Loucy (cell line): ENCODE results near the gene PAPOLB.

Experiments
- H2AFZ ChIP-seq: fragments of 200-600 bp; sonication (generic); 2 replicates; pipeline ENCODE4 v1.6.0; 2016; ENCODE audit warnings: antibody characterized with exemption, mild to moderate bottlenecking, low read length, moderate library complexity
- H3F3A ChIP-seq: fragments of 200-600 bp; 2 replicates; pipeline ENCODE4 v1.6.0; 2016; ENCODE audit warnings: antibody characterized with exemption, low read depth, mild to moderate bottlenecking
- H3K27me3 ChIP-seq: fragments of 200-600 bp; sonication (generic); 2 replicates; pipeline ENCODE4 v1.6.1; 2014; ENCODE audit warnings: low read length, mild to moderate bottlenecking; ENCODE audit not compliant: insufficient read depth, poor library complexity, severe bottlenecking
- H3K36me3 ChIP-seq: fragments of 200-600 bp; sonication (generic); 2 replicates; pipeline ENCODE4 v1.6.1; 2016; ENCODE audit warnings: low read length; ENCODE audit not compliant: insufficient read depth
- H3K4me1 ChIP-seq: fragments of 200-600 bp; sonication (generic); 2 replicates; pipeline ENCODE4 v1.5.1; 2014; ENCODE audit warnings: low read length, mild to moderate bottlenecking; ENCODE audit not compliant: insufficient read depth, poor library complexity, severe bottlenecking
- H3K4me2 ChIP-seq: fragments of 200-600 bp; sonication (generic); 2 replicates; pipeline ENCODE4 v1.6.0; 2014; ENCODE audit warnings: antibody characterized with exemption, low read length, low read depth, mild to moderate bottlenecking; ENCODE audit not compliant: poor library complexity, severe bottlenecking
- H3K4me3 ChIP-seq: fragments of 200-600 bp; sonication (generic); 2 replicates; pipeline ENCODE4 v1.5.1; 2014; ENCODE audit warnings: low read length, mild to moderate bottlenecking, mixed read lengths; ENCODE audit not compliant: poor library complexity, severe bottlenecking
- H3K79me2 ChIP-seq: fragments of 200-600 bp; sonication (generic); 2 replicates; pipeline ENCODE4 v1.6.1; 2014; ENCODE audit warnings: low read length; ENCODE audit not compliant: insufficient read depth
- H3K9ac ChIP-seq: fragments of 200-600 bp; sonication (generic); 2 replicates; pipeline ENCODE4 v1.6.0; 2014; ENCODE audit warnings: mild to moderate bottlenecking, low read depth, low read length, moderate library complexity; ENCODE audit not compliant: poor library complexity, severe bottlenecking
- H3K9me2 ChIP-seq: fragments of 200-600 bp; sonication (generic); replicated peaks from 2 replicates; pipeline ENCODE4 v1.6.1; 2016; ENCODE audit warnings: low read depth, low read length, mixed read lengths
- H3K9me3 ChIP-seq: fragments of 200-600 bp; sonication (generic); 2 replicates; pipeline ENCODE4 v1.6.1; 2014; ENCODE audit warnings: mild to moderate bottlenecking, antibody characterized with exemption, low read length, low read depth; ENCODE audit not compliant: insufficient read depth
- H4K20me1 ChIP-seq: fragments of 200-600 bp; sonication (generic); 2 replicates; pipeline ENCODE4 v1.6.0; 2014; ENCODE audit warnings: antibody characterized with exemption, low read length, mild to moderate bottlenecking; ENCODE audit not compliant: insufficient read depth, poor library complexity, severe bottlenecking
- CTCF ChIP-seq: fragments of 200-600 bp; sonication (generic); conservative IDR thresholded peaks from 2 replicates; pipeline ENCODE4 v1.5.1; 2014; ENCODE audit warnings: mild to moderate bottlenecking, antibody characterized with exemption, low read length
- EZH2phosphoT487 ChIP-seq: fragments of 200-600 bp; IDR thresholded peaks from 2 replicates; pipeline ENCODE4 v1.6.1; 2018; ENCODE audit warnings: antibody characterized with exemption, mild to moderate bottlenecking, moderate library complexity, borderline replicate concordance

PAPOLB gene

GRCh38 chr7:4889682-4890081 lies 27.9 kb upstream of the PAPOLB start:
- Histone ChIP-seq H3K9me3 (no peaks in the 10 kb centered on the region), H3K4me2 (no peak overlapping the region), H2AFZ (no peak overlapping the region)

GRCh38 chr7:4888161-4888560 lies 26.3 kb upstream of the PAPOLB start:
- Histone ChIP-seq H3K4me2 (no peak overlapping the region), H3K4me1 (no peaks in the 10 kb centered on the region), H3K36me3 (no peaks in the 10 kb centered on the region), H2AFZ (no peak overlapping the region), H3K9me2 (no peaks in the 10 kb centered on the region), H3F3A (no peaks in the 10 kb centered on the region), H3K9ac (no peak overlapping the region), H3K79me2 (no peaks in the 10 kb centered on the region), H3K4me3 (no peak overlapping the region), H3K27me3 (no peaks in the 10 kb centered on the region), H4K20me1 (no peaks in the 10 kb centered on the region), H3K9me3 (no peaks in the 10 kb centered on the region)
- TF ChIP-seq EZH2phosphoT487, result no peak
- TF ChIP-seq CTCF, result no peak

More at GRCh38 chr7:4889682-4890081, 27.9 kb upstream of the PAPOLB start:
- TF ChIP-seq CTCF (no peak), EZH2phosphoT487 (no peak)
- no peak overlapping the region for H3K4me3 ChIP-seq
- no peaks in the 10 kb centered on the region for H3K27me3 ChIP-seq
- H3K9me2 ChIP-seq, result no peaks in the 10 kb centered on the region
- H3F3A ChIP-seq, result no peaks in the 10 kb centered on the region
- H3K36me3 ChIP-seq, result no peaks in the 10 kb centered on the region
- H3K9ac ChIP-seq, result no peak overlapping the region
- H3K4me1 ChIP-seq, result no peaks in the 10 kb centered on the region
- H3K79me2 ChIP-seq, result no peaks in the 10 kb centered on the region
- H4K20me1 ChIP-seq, result no peaks in the 10 kb centered on the region

GRCh38 chr7:4886671-4887070 lies 24.8 kb upstream of the PAPOLB start:
- Histone ChIP-seq H3K9ac (no peak overlapping the region), H3K4me3 (no peak overlapping the region), H4K20me1 (no peaks in the 10 kb centered on the region), H3K36me3 (no peaks in the 10 kb centered on the region), H3F3A (no peaks in the 10 kb centered on the region), H2AFZ (no peak overlapping the region), H3K4me2 (no peak overlapping the region), H3K9me2 (no peaks in the 10 kb centered on the region), H3K4me1 (no peaks in the 10 kb centered on the region), H3K27me3 (no peaks in the 10 kb centered on the region), H3K9me3 (no peaks in the 10 kb centered on the region), H3K79me2 (no peaks in the 10 kb centered on the region)
- TF ChIP-seq EZH2phosphoT487 (no peak), CTCF (no peak)
